NCI-H1048 (cell line): ENCODE measurements around the gene ITPR3.

Source experiments
- DNase-seq: peaks from one replicate; lab custom pipeline; 2025; lab: John Stamatoyannopoulos, UW

ITPR3 gene

GRCh38 chr6:33719326-33719987 lies 98.3 kb downstream of the ITPR3 start:
- no peak for DNase-seq

GRCh38 chr6:33720998-33721397 lies 99.9 kb downstream of the ITPR3 start:
- DNase-seq, result no peak

- peak; percentile 53 for DNase-seq
These were observed 100.4 kb downstream of the ITPR3 start for GRCh38 chr6:33721508-33721907.

DNA sequence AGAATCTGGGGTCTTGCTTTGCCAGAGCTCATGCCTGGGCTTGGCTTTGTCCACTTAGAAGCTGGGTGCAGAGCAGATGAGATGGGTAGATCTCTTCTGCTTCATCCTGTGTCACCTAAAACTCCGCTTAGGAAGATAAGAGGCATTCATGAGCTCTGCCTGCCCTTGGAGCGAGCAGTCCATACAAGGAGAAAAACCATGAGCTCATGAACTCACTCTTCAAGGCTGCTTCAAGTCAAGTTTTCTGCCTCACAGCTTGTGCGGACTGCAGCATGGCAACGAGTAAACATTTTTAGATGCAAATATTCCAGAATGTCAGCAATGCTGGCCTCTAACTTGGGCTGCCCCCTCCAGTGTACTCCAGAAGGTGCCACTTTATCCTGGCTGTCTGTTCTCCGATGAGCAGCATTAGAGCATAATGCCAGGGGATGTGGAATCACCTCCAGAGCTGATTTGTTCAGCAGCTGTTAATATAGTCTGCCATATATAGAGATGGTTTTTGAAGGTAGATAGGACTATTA lies 101.0 kb downstream of the ITPR3 start:
- DNase-seq, result no peak

DNA sequence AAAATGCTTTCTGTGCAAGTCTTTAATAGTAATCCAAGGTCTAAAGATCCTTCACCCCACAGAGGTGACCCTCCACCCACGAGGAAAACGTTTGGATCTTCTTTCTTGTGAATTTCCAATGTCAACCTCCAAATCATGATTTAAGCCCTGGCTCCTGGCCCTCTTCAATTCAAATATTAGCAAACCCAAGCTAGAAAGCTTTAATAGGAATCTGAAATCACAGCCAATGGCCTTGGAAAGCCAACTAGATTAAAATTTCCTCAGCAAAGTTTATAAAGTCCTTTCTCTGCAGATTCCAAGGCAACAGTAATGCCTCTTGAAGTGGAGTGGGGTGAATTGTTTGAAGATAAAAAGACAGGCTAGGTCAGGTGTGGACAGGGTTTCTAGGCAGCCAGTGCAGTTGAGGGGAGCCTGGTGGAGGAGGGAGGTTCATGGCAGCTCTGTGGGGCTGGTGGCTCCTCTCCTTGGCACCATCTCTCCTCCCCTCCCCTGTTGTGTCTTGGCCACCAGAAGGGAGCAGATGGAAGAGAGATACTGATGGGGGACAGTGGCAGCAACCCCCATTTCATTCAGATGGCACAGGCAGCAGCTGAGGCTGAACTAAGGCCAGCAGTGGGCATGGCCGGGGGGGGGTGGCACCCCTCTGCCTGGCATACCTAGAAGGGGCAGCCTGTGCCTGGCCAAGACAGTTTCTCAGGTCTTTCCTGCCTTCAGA lies 102.4 kb downstream of the ITPR3 start:
- no peak for DNase-seq

GRCh38 chr6:33724102-33725023 lies 103.2 kb downstream of the ITPR3 start:
- DNase-seq, result no peak

DNA sequence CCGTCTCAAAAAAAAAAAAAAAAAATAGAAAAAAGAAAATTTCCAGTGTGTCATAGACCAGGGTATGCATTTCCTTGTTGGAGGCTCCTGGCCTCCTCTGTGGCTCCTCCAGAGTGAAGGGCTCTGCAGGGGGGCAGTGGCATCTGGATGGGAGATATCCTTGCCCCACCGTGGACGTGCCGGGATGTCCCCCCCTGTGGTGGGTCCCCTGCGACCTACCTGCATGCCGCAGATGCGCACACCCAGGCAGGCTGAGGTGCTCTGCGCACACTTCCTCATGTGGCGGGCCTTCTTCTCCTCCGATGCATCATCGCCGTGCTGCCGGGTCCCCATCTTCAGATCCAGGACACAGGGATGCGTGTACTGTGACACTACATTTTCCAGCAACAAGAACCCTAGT lies 104.1 kb downstream of the ITPR3 start:
- no peak for DNase-seq

- DNase-seq, result no peak
These were observed 105.0 kb downstream of the ITPR3 start for GRCh38 chr6:33725891-33726673.

- DNase-seq, result no peak
These were observed 105.6 kb downstream of the ITPR3 start for GRCh38 chr6:33726696-33727095.

GRCh38 chr6:33727126-33727525 lies 106.0 kb downstream of the ITPR3 start:
- no peak for DNase-seq

DNA sequence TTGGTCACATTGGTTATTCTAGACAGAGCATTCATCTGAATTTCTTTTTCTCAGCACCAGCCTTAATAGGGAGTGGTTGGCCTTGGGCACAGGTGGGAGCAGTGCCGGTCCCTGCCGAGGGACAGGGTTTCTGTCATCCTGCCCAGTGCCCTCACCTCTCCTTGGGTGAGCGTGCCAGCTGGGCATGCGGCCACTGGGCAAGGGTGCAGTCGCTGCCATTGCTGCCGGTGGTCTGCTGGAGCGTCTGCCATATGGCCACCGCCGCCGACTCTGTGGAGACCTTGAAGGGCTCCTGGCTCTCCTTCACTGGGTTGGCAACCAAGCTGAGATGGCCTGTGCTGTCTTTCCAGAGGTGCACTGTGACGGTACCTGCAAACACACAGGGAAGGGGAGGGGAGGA lies 106.8 kb downstream of the ITPR3 start:
- DNase-seq, result no peak

GRCh38 chr6:33728438-33728837 lies 107.3 kb downstream of the ITPR3 start:
- DNase-seq, result no peak

GRCh38 chr6:33729059-33729458 lies 107.9 kb downstream of the ITPR3 start:
- no peak for DNase-seq

GRCh38 chr6:33730611-33731010 lies 109.5 kb downstream of the ITPR3 start:
- no peak for DNase-seq

GRCh38 chr6:33731035-33731434 lies 109.9 kb downstream of the ITPR3 start:
- DNase-seq, result no peak

DNA sequence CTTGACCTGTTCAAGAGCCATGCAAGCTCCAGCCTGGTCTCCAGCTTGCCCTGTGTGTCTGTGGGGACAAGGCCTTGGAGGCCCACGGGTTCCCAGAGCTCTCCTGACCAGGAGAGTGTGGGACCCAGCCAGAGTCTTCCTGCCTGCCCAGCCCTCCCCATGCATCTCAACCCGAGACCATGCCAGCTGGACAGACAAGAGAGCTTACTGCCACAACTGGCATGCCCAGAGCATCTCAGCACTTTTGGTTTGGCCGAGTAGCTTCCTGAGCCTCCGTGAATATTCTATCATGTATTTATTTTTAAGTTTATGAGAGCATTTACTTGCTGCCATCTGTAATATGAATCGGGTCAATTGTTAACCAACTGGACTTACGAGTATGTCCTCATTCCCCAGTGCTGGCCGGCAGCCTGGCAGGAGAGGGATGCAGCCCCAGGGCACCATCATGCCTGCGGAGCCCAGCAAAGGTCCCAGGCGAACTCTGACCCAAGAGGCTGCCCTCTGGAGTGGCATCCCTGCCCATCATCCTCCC lies 110.7 kb downstream of the ITPR3 start:
- no peak for DNase-seq

- no peak for DNase-seq
These were observed 111.3 kb downstream of the ITPR3 start for GRCh38 chr6:33732385-33732784.

GRCh38 chr6:33732817-33733708 lies 111.9 kb downstream of the ITPR3 start:
- no peak for DNase-seq

DNA sequence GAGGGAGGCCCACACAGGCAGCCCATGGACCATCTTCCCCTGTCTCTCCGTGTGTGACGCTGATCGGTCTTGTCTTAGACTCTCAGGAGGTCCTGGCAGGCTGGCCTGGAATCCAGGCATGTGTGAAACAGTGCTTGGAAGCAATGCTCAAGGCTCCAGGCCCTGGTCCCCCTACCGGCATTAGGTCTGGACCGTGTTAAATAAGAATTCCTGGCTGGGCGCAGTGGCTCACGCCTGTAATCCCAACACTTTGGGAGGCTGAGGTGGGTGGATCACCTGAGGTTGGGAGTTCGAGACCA lies 112.5 kb downstream of the ITPR3 start:
- DNase-seq, result no peak

DNA sequence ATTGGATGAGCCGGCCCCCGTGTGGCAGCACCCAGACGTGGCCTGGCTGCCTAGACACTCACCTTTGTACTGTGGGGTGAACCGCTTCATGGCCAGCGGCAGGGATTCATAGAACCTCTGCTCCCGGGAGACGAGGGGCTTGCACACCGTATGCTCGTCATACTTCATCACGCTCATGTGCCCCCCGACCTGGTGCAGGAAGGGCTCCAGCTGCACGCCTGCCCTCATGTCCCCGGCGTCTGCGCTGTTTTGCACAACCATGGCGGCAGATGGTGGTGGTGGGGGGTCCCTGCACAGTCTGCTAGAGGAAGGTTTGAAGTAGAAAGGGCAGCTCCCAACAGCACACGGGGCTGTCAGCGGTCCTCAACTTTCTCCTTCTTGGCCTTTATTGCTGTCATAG lies 114.1 kb downstream of the ITPR3 start:
- no peak for DNase-seq
